MCF 10A (cell line): ENCODE results near the gene ZNG1B. TPM values are rescaled to one million over a fixed set of nuclear protein-coding genes. Genes with fewer than 3 reads are reported as not detected.
"Not testable (repeated sequence)": the region's sequence is repeated elsewhere in the genome, so short reads cannot be mapped to it uniquely, and the experiment has no call there.

ENCODE experiments used
- BruUV-seq: library from RNA; stranded (reverse); fragments of 400-500 nt; replicated peaks from 2 replicates; lab custom pipeline; 2021; lab: Mats Ljungman, UMichigan
- CTCF ChIA-PET: fragments of 300-600 bp; sonication (Branson Sonifier 250); formaldehyde crosslinking; extraction: SDS; loops from one replicate; lab custom pipeline; 2021; ENCODE audit warnings: antibody characterized with exemption, inconsistent platforms; lab: Yijun Ruan, JAX
- POLR2A ChIA-PET: fragments of 300-600, 350-650 bp; sonication (Branson Sonifier 250); formaldehyde crosslinking; extraction: SDS; loops from one replicate; lab custom pipeline; 2020; ENCODE audit warnings: antibody characterized with exemption, inconsistent platforms; lab: Yijun Ruan, JAX
- DNase-seq: peaks from one replicate; pipeline ENCODE4 v3.0.0-alpha.2; 2018; ENCODE audit not compliant: unreplicated experiment
- H3K27ac Mint-ChIP-seq: one replicate; pipeline ENCODE4 v1.8.0; 2022; ENCODE audit warnings: mild to moderate bottlenecking, low read depth, mixed read lengths; ENCODE audit not compliant: unreplicated experiment
- H3K27me3 Mint-ChIP-seq: one replicate; pipeline ENCODE4 v1.8.0; 2022; ENCODE audit warnings: mixed read lengths; ENCODE audit not compliant: insufficient read depth, unreplicated experiment
- H3K36me3 Mint-ChIP-seq: one replicate; pipeline ENCODE4 v1.8.0; 2022; ENCODE audit warnings: mild to moderate bottlenecking, moderate library complexity, mixed read lengths; ENCODE audit not compliant: insufficient read depth, unreplicated experiment
- H3K4me1 Mint-ChIP-seq: one replicate; pipeline ENCODE4 v1.8.0; 2022; ENCODE audit warnings: mixed read lengths; ENCODE audit not compliant: insufficient read depth, unreplicated experiment
- H3K4me3 Mint-ChIP-seq: one replicate; pipeline ENCODE4 v1.8.0; 2022; ENCODE audit warnings: mild to moderate bottlenecking, moderate library complexity, mixed read lengths; ENCODE audit not compliant: unreplicated experiment
- H3K9me3 Mint-ChIP-seq: one replicate; pipeline ENCODE4 v1.8.0; 2022; ENCODE audit warnings: mixed read lengths; ENCODE audit not compliant: unreplicated experiment
- intact Hi-C: fragments of 100-400 bp; cut with micrococcal nuclease; formaldehyde crosslinking; loops from 2 replicates; pipeline ENCODE4 v1.14.1; 2022
- total RNA-seq: library from RNA; stranded (reverse); gene quantifications from 2 replicates; pipeline ENCODE4 v1.2.3, GENCODE V29; 2022

Gene ZNG1B
- total RNA-seq, 1 experiment from 2014 or later, result 44.6 TPM

- intact Hi-C loops, CTCF ChIA-PET, H3K9me3 Mint-ChIP-seq, H3K36me3 Mint-ChIP-seq, POLR2A ChIA-PET, DNase-seq, BruUV-seq, H3K4me1 Mint-ChIP-seq, H3K27me3 Mint-ChIP-seq, H3K27ac Mint-ChIP-seq: not testable (repeated sequence)
- H3K4me3 Mint-ChIP-seq, result peak overlapping the region; percentile 63
Measured at GRCh38 chr2:113542529-113542928, 105.0 kb downstream of the ZNG1B start.

Other genes with a start within 250 kb of the ZNG1B start
- 2.4 TPM in 2 replicates for gene PAX8, start 158.8 kb upstream of the ZNG1B start, total RNA-seq
- 0.63 and 0.98 TPM in 2 replicates for gene FOXD4L1, start 61.0 kb downstream of the ZNG1B start, total RNA-seq
- 17.6 and 24.0 TPM in 2 replicates for gene RABL2A, start 189.6 kb downstream of the ZNG1B start, total RNA-seq